ENCODE measurements around the gene ATN1. TPM values are rescaled to one million over a fixed set of nuclear protein-coding genes. Genes with fewer than 3 reads are reported as not detected.

Gene ATN1
- total RNA-seq, 1 experiment from 2014 or later: 82.3 TPM

- Histone ChIP-seq H3K36me3 (ENCODE audit: control insufficient read depth, insufficient read depth, low read length) (no peaks in the 10 kb centered on the region), H3K4me3 (ENCODE audit: low read depth in 2 of 2, low read length in 2 of 2) (no peak overlapping the region), H3K4me1 (ENCODE audit: control insufficient read depth, insufficient read depth, low read length) (no peaks in the 10 kb centered on the region), H3K27me3 (ENCODE audit: control insufficient read depth, insufficient read depth, low read length) (no peaks in the 10 kb centered on the region), H3K9me3 (ENCODE audit: control insufficient read depth, insufficient read depth, low read depth, low read length) (no peaks in the 10 kb centered on the region), H3K27ac (ENCODE audit: low read length) (no peak overlapping the region)
- in situ Hi-C loops (cut with HindIII; ENCODE audit: low pct_unique_long_range_greater_than_20kb, low sequenced_read_pairs): no loop called here
- DNase-seq (ENCODE audit: low read depth, low spot score) (no peak), ATAC-seq (no peak)
- POLR2A ChIA-PET: interaction anchor here (0.7 kb wide), 1 partner anchor 138 kb away, joined by 3 read pairs; no protein-coding TSS in a partner anchor
- TF ChIP-seq CTCF (IDR thresholded peaks at IDR 0.05): no peak
- no peak for TF ChIP-seq TCF7L2 (IDR thresholded peaks at IDR 0.05; ENCODE audit: low read depth, low read length)
- no peak for TF ChIP-seq SIN3A (IDR thresholded peaks at IDR 0.05; ENCODE audit: borderline replicate concordance, insufficient read depth, low read depth, low read length)
- no peak for TF ChIP-seq POLR2AphosphoS5 (IDR thresholded peaks at IDR 0.05; ENCODE audit: low read depth, low read length)
- no peak for TF ChIP-seq REST (IDR thresholded peaks at IDR 0.05; ENCODE audit: insufficient read depth in 1 of 2, low read depth in 2 of 2, low read length in 1 of 2)
- BruUV-seq (replicated peaks): no TSS peak
- CTCF ChIA-PET: no interaction called here
- intact Hi-C loops (cut with micrococcal nuclease; ENCODE audit: unreplicated experiment): no loop called here
Observed at GRCh38 chr12:6952121-6952862, 24.5 kb downstream of the ATN1 start.

GRCh38 chr12:6952863-6953441 is 25.2 kb downstream of the ATN1 start:
- no peaks in the 10 kb centered on the region for H3K36me3 ChIP-seq (ENCODE audit: control insufficient read depth, insufficient read depth, low read length)
- in situ Hi-C loops (cut with HindIII; ENCODE audit: low pct_unique_long_range_greater_than_20kb, low sequenced_read_pairs) (no loop called here), intact Hi-C loops (cut with micrococcal nuclease; ENCODE audit: unreplicated experiment) (no loop called here)
- CTCF ChIA-PET: no interaction called here
- POLR2A ChIA-PET: interaction anchor here (0.7 kb wide), 1 partner anchor 137 kb away, joined by 3 read pairs; no protein-coding TSS in a partner anchor
- H3K9me3 ChIP-seq (ENCODE audit: control insufficient read depth, insufficient read depth, low read depth, low read length): no peaks in the 10 kb centered on the region
- DNase-seq (ENCODE audit: low read depth, low spot score): no peak
- no peaks in the 10 kb centered on the region for H3K27me3 ChIP-seq (ENCODE audit: control insufficient read depth, insufficient read depth, low read length)
- H3K4me3 ChIP-seq (ENCODE audit: low read depth in 2 of 2, low read length in 2 of 2): no peak overlapping the region
- TF ChIP-seq POLR2AphosphoS5 (IDR thresholded peaks at IDR 0.05; ENCODE audit: low read depth, low read length) (no peak), TCF7L2 (IDR thresholded peaks at IDR 0.05; ENCODE audit: low read depth, low read length) (no peak), REST (IDR thresholded peaks at IDR 0.05; ENCODE audit: insufficient read depth in 1 of 2, low read depth in 2 of 2, low read length in 1 of 2) (no peak), CTCF (IDR thresholded peaks at IDR 0.05) (no peak), SIN3A (IDR thresholded peaks at IDR 0.05; ENCODE audit: borderline replicate concordance, insufficient read depth, low read depth, low read length) (no peak)
- no peak for ATAC-seq
- H3K4me1 ChIP-seq (ENCODE audit: control insufficient read depth, insufficient read depth, low read length): no peaks in the 10 kb centered on the region
- H3K27ac ChIP-seq (ENCODE audit: low read length): no peak overlapping the region
- BruUV-seq (replicated peaks): no TSS peak

All from Panc1 (cell line).